HEK293 (cell line): Measurements from ENCODE around the gene IGSF21.

Experiments
- CTCF ChIA-PET: fragments of 350-600 bp; formaldehyde crosslinking; extraction: SDS; loops from one replicate; lab custom pipeline; 2021; ENCODE audit warnings: antibody characterized with exemption; lab: Yijun Ruan, JAX
- POLR2A ChIA-PET: fragments of 300-600 bp; formaldehyde crosslinking; extraction: SDS; loops from one replicate; lab custom pipeline; 2020; ENCODE audit warnings: antibody characterized with exemption, inconsistent platforms; lab: Yijun Ruan, JAX
- H3K27ac ChIP-seq: fragments of 200-500 bp; sonication (Bioruptor generic); 2 replicates; pipeline ENCODE4 v1.5.1; 2014; ENCODE audit warnings: low read depth, low read length, control low read depth, inconsistent platforms; ENCODE audit errors: extremely low read depth
- H3K36me3 ChIP-seq, 2 experiments: fragments of 200-500 bp in 1 of 2; sonication (Bioruptor generic) in 1 of 2; 1 replicate in 1 of 2; 2 replicates in 1 of 2; pipeline ENCODE4 v1.5.1; 2014 to 2017; ENCODE audit warnings: inconsistent platforms in 2 of 2, low read length in 2 of 2; ENCODE audit not compliant: control insufficient read depth in 2 of 2, insufficient read depth in 1 of 2
- H3K4me1 ChIP-seq: fragments of 200-500 bp; sonication (Bioruptor generic); 2 replicates; pipeline ENCODE4 v1.5.1; 2014; ENCODE audit warnings: mild to moderate bottlenecking, low read length, inconsistent platforms; ENCODE audit not compliant: control insufficient read depth, insufficient read depth
- H3K4me3 ChIP-seq: 2 replicates; pipeline ENCODE4 v1.5.1; 2011; ENCODE audit warnings: low read depth, mild to moderate bottlenecking, control low read depth, low read length, moderate library complexity
- H3K9me3 ChIP-seq: fragments of 200-500 bp; sonication (Bioruptor generic); 2 replicates; pipeline ENCODE4 v1.5.1; 2014; ENCODE audit warnings: low read depth, low read length, inconsistent platforms; ENCODE audit not compliant: control insufficient read depth, insufficient read depth
- KLF16 ChIP-seq: fragments of 450-650 bp; formaldehyde crosslinking; IDR thresholded peaks from 2 replicates; pipeline ENCODE4 v1.5.1; 2017; ENCODE audit warnings: missing biosample characterization, missing genetic modification characterization
- RBAK ChIP-seq: fragments of 450-650 bp; formaldehyde crosslinking; IDR thresholded peaks from 2 replicates; pipeline ENCODE4 v1.5.1; 2016; ENCODE audit warnings: missing biosample characterization, missing genetic modification characterization
- SETDB1 ChIP-seq: IDR thresholded peaks from one replicate; pipeline ENCODE4 v1.6.1; 2017; ENCODE audit warnings: mild to moderate bottlenecking, low read length, moderate library complexity, mixed read lengths; ENCODE audit not compliant: insufficient read length
- TCF7L2 ChIP-seq: IDR thresholded peaks from 2 replicates; pipeline ENCODE4 v1.6.1; 2011; ENCODE audit warnings: low read depth, mild to moderate bottlenecking, inconsistent platforms, low read length, moderate library complexity, borderline replicate concordance
- ZBTB11 ChIP-seq: fragments of 450-650 bp; formaldehyde crosslinking; conservative IDR thresholded peaks from 2 replicates; pipeline ENCODE4 v1.5.1; 2016; ENCODE audit warnings: low read depth, missing biosample characterization, missing genetic modification characterization
- ZBTB7A ChIP-seq: fragments of 450-650 bp; formaldehyde crosslinking; IDR thresholded peaks from 2 replicates; pipeline ENCODE4 v1.5.1; 2016; ENCODE audit warnings: low read depth, missing biosample characterization, missing genetic modification characterization
- ZNF112 ChIP-seq: fragments of 450-650 bp; formaldehyde crosslinking; IDR thresholded peaks from 2 replicates; pipeline ENCODE4 v1.5.0; 2017; ENCODE audit warnings: missing biosample characterization, missing genetic modification characterization
- ZNF138 ChIP-seq: fragments of 450-650 bp; formaldehyde crosslinking; IDR thresholded peaks from 2 replicates; pipeline ENCODE4 v1.5.1; 2016; ENCODE audit warnings: missing biosample characterization, missing genetic modification characterization, borderline replicate concordance
- ZNF350 ChIP-seq: fragments of 450-650 bp; formaldehyde crosslinking; IDR thresholded peaks from 2 replicates; pipeline ENCODE4 v1.5.0; 2017; ENCODE audit warnings: missing biosample characterization, mild to moderate bottlenecking, missing genetic modification characterization
- ZNF398 ChIP-seq: fragments of 450-650 bp; formaldehyde crosslinking; IDR thresholded peaks from 2 replicates; pipeline ENCODE4 v1.5.1; 2017; ENCODE audit warnings: missing biosample characterization, missing genetic modification characterization
- ZNF423 ChIP-seq: fragments of 450-650 bp; formaldehyde crosslinking; IDR thresholded peaks from 2 replicates; pipeline ENCODE4 v1.5.1; 2016; ENCODE audit warnings: missing biosample characterization, missing genetic modification characterization
- ZNF585B ChIP-seq: fragments of 450-650 bp; formaldehyde crosslinking; IDR thresholded peaks from 2 replicates; pipeline ENCODE4 v1.5.1; 2016; ENCODE audit warnings: missing biosample characterization, missing genetic modification characterization
- ZNF677 ChIP-seq: fragments of 450-650 bp; IDR thresholded peaks from 2 replicates; pipeline ENCODE4 v1.5.0; 2018; ENCODE audit warnings: missing biosample characterization, mild to moderate bottlenecking, missing genetic modification characterization, moderate library complexity
- ZNF692 ChIP-seq: fragments of 450-650 bp; formaldehyde crosslinking; IDR thresholded peaks from 2 replicates; pipeline ENCODE4 v1.5.1; 2016; ENCODE audit warnings: missing biosample characterization, missing genetic modification characterization
- TF ChIP-seq, protein P1 (sequence below): fragments of 450-650 bp; IDR thresholded peaks from 2 replicates; pipeline ENCODE4 v1.5.1; 2018; ENCODE audit warnings: missing biosample characterization, missing genetic modification characterization
- TF ChIP-seq, protein P2 (sequence below): fragments of 450-650 bp; formaldehyde crosslinking; IDR thresholded peaks from 2 replicates; pipeline ENCODE4 v1.5.1; 2017; ENCODE audit warnings: missing biosample characterization, mild to moderate bottlenecking, missing genetic modification characterization, moderate library complexity
- TF ChIP-seq, protein P3 (sequence below): fragments of 450-650 bp; formaldehyde crosslinking; IDR thresholded peaks from 2 replicates; pipeline ENCODE4 v1.5.1; 2016; ENCODE audit warnings: missing biosample characterization, missing genetic modification characterization

The IGSF21 gene

GRCh38 chr1:18401921-18402320, 294.3 kb downstream of the IGSF21 start:
- no peak overlapping the region for H3K4me3 ChIP-seq
- no peaks in the 10 kb centered on the region for H3K9me3 ChIP-seq
- no peak overlapping the region for H3K27ac ChIP-seq
- H3K4me1 ChIP-seq = no peaks in the 10 kb centered on the region
- CTCF ChIA-PET = no interaction called here
- TF ChIP-seq, protein P1, sequence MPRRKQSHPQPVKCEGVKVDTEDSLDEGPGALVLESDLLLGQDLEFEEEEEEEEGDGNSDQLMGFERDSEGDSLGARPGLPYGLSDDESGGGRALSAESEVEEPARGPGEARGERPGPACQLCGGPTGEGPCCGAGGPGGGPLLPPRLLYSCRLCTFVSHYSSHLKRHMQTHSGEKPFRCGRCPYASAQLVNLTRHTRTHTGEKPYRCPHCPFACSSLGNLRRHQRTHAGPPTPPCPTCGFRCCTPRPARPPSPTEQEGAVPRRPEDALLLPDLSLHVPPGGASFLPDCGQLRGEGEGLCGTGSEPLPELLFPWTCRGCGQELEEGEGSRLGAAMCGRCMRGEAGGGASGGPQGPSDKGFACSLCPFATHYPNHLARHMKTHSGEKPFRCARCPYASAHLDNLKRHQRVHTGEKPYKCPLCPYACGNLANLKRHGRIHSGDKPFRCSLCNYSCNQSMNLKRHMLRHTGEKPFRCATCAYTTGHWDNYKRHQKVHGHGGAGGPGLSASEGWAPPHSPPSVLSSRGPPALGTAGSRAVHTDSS (tag by site-specific recombination) = no peak
- TF ChIP-seq TCF7L2 (no peak), RBAK (tag by site-specific recombination) (no peak), ZNF350 (tag by site-specific recombination) (no peak), ZBTB11 (tag by site-specific recombination) (no peak), ZNF423 (no peak), ZNF138 (tag by site-specific recombination) (no peak), KLF16 (tag by site-specific recombination) (no peak), ZBTB7A (tag by site-specific recombination) (no peak)
- TF ChIP-seq, protein P2, sequence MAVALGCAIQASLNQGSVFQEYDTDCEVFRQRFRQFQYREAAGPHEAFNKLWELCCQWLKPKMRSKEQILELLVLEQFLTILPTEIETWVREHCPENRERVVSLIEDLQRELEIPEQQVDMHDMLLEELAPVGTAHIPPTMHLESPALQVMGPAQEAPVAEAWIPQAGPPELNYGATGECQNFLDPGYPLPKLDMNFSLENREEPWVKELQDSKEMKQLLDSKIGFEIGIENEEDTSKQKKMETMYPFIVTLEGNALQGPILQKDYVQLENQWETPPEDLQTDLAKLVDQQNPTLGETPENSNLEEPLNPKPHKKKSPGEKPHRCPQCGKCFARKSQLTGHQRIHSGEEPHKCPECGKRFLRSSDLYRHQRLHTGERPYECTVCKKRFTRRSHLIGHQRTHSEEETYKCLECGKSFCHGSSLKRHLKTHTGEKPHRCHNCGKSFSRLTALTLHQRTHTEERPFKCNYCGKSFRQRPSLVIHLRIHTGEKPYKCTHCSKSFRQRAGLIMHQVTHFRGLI = no peak
- TF ChIP-seq, all 188 proteins: peak for 0
- no peaks in the 10 kb centered on the region for H3K36me3 ChIP-seq
- POLR2A ChIA-PET = no interaction called here

DNA sequence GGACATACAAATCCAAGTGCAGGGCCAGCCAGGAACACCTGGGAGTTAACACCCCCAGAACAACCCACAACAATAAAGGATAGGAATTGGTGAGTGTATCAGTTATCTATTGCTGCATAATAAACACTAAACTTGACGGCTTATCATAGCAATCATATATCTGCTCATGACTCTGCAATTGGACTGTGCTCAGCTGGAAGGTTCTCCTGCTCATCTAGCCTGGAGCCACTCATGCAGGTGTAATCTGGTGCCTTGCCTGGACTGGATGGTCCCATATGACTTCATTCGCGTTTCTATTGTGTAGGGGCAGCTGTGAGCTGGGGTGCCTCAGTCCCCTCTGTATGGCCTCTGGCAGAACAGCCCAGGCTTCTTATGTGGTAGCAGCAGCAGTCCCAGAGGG, 296.9 kb downstream of the IGSF21 start:
- Histone ChIP-seq H3K36me3 (no peaks in the 10 kb centered on the region), H3K4me1 (no peaks in the 10 kb centered on the region), H3K9me3 (no peaks in the 10 kb centered on the region), H3K27ac (no peak overlapping the region), H3K4me3 (no peak overlapping the region)
- TF ChIP-seq ZNF585B (tag by site-specific recombination) (no peak), SETDB1 (peak; percentile 51)
- ChIA-PET POLR2A (no interaction called here), CTCF (no interaction called here)

- no peak overlapping the region for H3K4me3 ChIP-seq
- H3K36me3 ChIP-seq = no peaks in the 10 kb centered on the region
- H3K27ac ChIP-seq = no peak overlapping the region
- ChIA-PET POLR2A (no interaction called here), CTCF (no interaction called here)
- H3K4me1 ChIP-seq = no peaks in the 10 kb centered on the region
- TF ChIP-seq, protein P3, sequence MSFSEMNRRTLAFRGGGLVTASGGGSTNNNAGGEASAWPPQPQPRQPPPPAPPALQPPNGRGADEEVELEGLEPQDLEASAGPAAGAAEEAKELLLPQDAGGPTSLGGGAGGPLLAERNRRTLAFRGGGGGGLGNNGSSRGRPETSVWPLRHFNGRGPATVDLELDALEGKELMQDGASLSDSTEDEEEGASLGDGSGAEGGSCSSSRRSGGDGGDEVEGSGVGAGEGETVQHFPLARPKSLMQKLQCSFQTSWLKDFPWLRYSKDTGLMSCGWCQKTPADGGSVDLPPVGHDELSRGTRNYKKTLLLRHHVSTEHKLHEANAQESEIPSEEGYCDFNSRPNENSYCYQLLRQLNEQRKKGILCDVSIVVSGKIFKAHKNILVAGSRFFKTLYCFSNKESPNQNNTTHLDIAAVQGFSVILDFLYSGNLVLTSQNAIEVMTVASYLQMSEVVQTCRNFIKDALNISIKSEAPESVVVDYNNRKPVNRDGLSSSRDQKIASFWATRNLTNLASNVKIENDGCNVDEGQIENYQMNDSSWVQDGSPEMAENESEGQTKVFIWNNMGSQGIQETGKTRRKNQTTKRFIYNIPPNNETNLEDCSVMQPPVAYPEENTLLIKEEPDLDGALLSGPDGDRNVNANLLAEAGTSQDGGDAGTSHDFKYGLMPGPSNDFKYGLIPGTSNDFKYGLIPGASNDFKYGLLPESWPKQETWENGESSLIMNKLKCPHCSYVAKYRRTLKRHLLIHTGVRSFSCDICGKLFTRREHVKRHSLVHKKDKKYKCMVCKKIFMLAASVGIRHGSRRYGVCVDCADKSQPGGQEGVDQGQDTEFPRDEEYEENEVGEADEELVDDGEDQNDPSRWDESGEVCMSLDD (tag by site-specific recombination) = no peak
- TF ChIP-seq ZNF677 (tag by site-specific recombination) = no peak
- no peak for TF ChIP-seq ZNF692 (tag by site-specific recombination)
- TF ChIP-seq ZNF112 (tag by site-specific recombination) = no peak
- TF ChIP-seq ZNF398 (tag by site-specific recombination) = no peak
- H3K9me3 ChIP-seq = no peaks in the 10 kb centered on the region
Measured at GRCh38 chr1:18407166-18408045, 299.8 kb downstream of the IGSF21 start.
